Fibroblast of pulmonary artery (primary cell): ENCODE measurements around the gene RRAGC.
A peak's percentile ranks its signal among the peaks of the same experiment; 100 is the strongest.

ENCODE experiments used
- DNase-seq: peaks from one replicate; pipeline ENCODE4 v3.0.0-alpha.2; 2010; ENCODE audit warnings: low read depth
- H3K4me3 ChIP-seq: replicated peaks from 2 replicates; pipeline ENCODE4 v1.5.1; 2011; ENCODE audit warnings: low read depth, mild to moderate bottlenecking, control low read depth, low read length, moderate library complexity
- CTCF ChIP-seq: IDR thresholded peaks from 2 replicates; pipeline ENCODE4 v1.5.1; 2011; ENCODE audit warnings: mild to moderate bottlenecking, control low read depth, low read length, inconsistent platforms; ENCODE audit errors: missing control alignments

The RRAGC gene

GRCh38 chr1:38827318-38827717 lies 32.3 kb downstream of the RRAGC start:
- DNase-seq: no peak
- H3K4me3 ChIP-seq: no peak overlapping the region
- no peak for TF ChIP-seq CTCF

GRCh38 chr1:38826886-38827285 lies 32.7 kb downstream of the RRAGC start:
- H3K4me3 ChIP-seq: no peak overlapping the region
- no peak for DNase-seq
- TF ChIP-seq CTCF: no peak

GRCh38 chr1:38826262-38826661 lies 33.3 kb downstream of the RRAGC start:
- H3K4me3 ChIP-seq: no peak overlapping the region
- no peak for DNase-seq
- TF ChIP-seq CTCF: no peak

- no peak overlapping the region for H3K4me3 ChIP-seq
- no peak for DNase-seq
- no peak for TF ChIP-seq CTCF
Observed at GRCh38 chr1:38820860-38821259, 38.7 kb downstream of the RRAGC start.

GRCh38 chr1:38819516-38819915 lies 40.1 kb downstream of the RRAGC start:
- no peak for TF ChIP-seq CTCF
- no peak for DNase-seq
- no peak overlapping the region for H3K4me3 ChIP-seq

- H3K4me3 ChIP-seq: no peak overlapping the region
- TF ChIP-seq CTCF: no peak
- no peak for DNase-seq
Observed at GRCh38 chr1:38819040-38819439, 40.5 kb downstream of the RRAGC start.

GRCh38 chr1:38818175-38818976 lies 41.2 kb downstream of the RRAGC start:
- DNase-seq: peak; percentile 11
- H3K4me3 ChIP-seq: peak overlapping the region; percentile 14

More at GRCh38 chr1:38818175-38818976, 41.2 kb downstream of the RRAGC start:
- peak; percentile 4 for TF ChIP-seq CTCF
